ENCODE results near the gene EXOC3L4.

EXOC3L4 gene

DNA sequence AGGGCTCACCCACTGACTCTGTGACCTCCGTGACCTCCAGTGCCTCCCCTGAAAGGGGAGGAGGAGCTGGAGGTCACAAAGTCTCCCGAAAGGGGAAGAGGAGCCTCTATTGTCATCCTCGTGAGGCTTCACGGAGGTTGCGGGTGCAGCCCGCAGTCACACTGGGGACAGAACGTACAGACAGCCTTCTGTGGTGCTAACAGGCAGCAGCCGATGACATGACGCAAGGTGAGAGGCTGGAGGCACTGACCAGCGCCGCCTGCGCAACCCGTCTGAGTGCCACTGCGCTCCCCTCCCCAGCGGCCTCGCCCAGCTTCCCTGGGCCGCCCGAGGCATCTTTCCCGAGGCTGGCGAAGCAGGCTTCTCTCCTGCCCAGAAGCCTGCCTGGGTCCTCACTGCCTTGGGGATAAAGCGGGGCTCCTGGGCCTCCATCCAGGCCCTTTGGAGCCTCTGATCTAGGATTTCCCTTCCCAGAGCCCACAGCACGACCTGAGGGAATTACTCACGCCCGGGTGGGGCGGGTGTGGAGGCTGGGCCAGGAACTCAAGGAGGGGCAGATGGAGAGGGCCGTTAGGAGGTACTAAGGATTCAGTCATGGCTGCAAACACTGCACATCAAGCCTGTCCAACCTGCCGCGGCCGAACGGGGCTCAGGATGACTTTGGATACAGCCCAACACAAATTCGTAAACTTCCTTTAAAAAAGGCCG, 22.8 kb upstream of the EXOC3L4 start:
- no peak for DNase-seq

DNA sequence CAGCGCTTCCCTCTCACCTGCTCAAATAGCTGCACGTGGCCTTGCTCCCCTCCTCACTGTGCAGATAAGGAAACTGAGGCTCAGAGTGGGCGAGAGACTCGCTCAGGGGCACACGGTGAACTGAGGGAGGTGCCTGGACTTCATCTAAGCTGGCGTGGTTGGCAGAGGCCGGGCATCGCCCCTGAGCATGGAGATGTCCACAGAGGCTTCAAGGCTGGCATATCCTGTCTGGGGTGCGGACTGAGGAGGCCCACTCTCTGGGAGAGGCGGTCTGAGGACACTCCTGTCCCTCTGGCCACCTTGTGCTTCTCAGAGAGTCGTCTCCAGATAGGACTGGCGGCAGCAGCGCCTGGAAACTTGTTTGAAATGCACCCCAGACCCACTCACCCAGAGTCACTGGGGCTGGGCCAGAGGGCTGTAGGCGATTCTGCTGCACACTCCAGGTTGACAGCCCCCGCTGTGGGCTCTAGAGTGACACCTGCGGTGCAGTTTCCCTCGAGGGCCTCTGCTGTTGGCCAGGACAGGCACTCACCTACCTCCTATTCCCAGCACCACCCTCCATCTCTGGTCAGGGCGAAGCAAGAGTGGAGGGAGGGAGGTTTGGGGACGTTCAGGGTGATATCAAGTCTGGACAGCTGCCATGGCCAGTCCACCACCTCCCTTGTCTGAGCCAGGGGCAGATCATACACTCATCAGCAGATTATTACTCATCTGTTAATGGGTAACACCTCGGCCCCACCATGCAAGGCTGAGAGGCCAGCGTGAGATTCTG, 21.7 kb upstream of the EXOC3L4 start:
- DNase-seq, result peak in 1 of 2 experiments; percentile 41

DNA sequence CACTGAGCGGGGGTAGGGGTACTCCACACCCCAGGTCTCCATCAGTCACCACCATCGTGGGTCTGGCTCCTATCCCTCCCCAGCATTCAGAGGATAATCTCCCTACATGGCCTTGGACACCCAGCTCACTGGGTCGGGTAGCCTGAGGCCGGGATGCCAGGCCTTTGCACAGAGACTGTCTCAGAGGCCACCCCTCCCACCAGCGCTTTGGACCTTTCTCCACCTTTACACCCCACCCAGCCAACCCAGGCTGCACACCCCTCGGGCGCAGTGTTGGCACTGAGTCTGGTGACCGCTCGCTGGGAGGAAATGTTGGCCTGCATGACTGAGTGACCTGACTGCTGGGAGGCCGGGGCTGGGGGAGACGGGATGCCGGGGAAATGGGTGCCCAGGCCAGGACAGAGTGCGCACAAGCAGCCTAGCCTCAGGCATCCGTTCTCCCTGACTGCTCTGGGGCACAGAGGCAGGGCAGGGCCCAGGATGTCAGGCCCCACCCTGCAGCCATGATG, 21.1 kb upstream of the EXOC3L4 start:
- DNase-seq, result no peak

DNA sequence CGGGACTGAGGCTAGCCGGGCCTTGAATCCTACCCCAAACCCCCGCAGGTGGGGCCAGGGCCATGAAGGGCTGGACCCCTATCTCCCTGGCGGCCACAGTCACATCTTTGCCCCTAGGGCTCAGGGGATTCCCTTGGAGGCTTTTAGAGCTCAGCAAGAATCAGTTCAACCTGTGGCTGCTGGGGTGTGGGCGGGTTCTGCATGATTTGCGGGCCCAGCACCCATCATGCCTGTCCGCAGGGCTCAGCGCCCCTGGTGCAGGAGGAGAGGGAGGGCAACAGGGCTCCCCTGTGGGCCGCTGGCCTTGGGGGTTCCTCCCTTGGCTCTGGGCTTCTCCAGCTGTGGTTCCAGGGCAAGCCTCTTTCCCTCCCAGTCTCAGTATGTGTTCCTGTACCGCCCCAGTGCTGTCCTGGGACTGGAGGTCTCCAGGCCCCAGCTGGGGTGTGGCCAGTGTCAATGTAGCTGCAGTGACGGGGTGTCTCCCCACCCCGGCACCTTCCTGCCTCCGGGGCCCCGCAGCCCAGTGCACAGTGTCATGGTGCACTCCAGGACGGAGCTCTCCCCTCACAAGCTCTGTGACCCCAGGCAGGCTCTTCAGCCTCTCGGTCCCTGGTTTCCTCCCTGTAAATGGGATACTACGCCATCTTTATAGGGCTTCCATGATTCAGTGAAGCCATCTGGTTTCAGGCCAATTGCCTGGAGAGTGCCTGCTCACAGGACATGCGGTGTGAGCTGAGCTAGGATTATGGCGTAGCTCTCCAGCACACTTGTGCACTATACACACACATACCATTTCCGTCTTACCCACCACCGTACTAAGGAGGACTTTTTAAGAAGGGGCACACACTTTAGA, 20.4 kb upstream of the EXOC3L4 start:
- peak in 1 of 2 experiments; percentile 47 for DNase-seq

DNA sequence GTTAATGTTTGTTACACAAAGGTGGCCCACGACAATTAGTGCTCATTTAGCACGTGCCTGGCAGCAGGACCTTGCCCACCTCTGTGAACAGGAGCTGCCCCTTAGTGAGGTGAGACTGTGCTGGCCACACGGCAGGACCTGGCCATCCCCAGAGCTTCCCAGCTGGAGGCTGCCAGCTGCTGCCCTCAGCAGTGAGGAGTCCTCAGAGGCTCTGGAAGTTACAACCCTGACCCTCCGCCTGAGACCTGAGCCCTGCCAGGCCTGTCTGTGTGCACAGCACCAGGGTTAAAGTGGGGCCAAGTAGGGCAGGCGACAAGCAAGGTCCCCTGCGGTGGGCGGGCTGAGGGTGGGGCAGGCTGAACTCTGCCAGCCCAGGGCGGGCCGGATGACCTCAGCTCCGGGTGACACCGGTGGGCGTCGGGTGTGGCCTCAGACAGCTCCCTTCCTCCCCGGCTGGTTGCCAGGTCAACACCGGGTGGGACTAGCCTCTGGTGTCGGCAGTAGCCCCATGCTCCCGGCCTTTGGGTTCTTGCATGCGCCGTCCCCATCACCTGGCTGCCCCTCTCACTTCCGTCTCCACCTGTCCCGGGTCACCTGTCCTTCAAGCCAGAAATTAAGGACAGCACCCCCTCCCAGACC, 19.7 kb upstream of the EXOC3L4 start:
- DNase-seq, result peak in 1 of 2 experiments; percentile 51

DNA sequence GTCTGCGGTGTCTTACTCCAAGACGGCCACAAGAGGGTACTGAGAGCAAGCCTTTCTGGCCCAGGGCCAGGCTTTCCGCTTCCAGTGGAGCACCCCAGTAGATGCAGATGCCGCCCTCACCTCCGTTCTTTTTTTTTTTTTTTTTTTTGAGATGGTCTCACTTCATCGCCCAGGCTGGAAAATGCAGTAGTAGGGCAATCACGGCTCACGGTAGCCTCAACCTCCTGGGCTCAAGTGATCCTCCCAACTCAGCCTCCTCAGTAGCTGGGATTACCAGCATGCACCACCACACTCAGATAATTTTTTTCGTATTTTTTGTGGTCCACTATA, 16.1 kb upstream of the EXOC3L4 start:
- peak; percentile 87 to 96 for DNase-seq

DNA sequence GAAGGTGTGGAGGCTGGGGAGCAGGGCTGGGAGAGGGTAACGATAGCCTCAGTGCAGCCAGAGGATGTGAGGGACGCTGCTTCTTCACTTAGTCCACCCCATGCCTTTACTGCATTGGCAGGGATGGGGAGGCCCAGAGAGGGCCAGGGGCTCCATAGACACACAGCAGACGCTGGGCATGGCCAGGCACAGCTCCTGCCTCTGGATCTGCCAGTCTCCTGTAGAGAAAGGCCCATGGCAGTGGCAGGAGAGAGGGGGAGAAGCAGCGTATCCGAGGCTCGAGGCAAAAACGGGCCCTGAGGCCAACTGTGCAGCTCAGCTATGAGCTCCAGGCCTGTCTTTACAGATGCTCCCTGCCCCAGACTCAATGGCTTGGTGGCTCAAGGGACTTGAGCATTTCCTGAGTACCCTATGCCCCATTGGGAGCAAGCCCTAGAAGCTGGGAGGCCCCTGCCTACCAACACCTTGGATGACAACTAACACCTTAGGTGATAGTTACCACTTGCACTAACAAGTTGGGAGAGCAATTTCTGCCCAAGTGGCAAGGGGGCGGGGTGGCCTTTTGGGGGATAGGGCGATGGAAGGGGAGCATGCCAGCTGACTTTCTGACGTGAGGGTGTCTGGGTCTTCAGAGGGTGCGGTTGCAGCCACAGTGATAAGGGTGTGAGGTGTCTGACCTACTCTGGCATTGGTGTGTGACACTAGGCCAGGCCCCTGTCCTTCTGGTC, 15.5 kb upstream of the EXOC3L4 start:
- DNase-seq, result no peak

DNA sequence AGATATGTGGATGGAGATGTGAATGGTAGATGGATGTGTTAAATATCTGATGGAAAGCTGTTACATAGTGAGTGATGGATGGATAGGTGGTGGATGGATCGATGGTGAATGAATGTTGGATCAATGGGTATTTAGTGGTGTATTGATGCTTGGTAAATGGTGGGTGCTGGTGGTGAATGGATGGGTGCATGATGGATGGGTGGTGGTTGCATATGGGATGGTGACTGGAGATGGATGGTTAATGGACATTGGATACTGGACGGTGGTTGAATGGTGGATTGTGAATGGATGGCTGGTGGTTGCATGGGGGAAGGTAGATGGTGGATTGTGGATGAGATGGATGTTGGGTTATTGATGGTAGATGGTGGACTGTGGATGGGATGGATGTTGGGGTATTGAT, 12.6 kb upstream of the EXOC3L4 start:
- DNase-seq, result no peak

DNA sequence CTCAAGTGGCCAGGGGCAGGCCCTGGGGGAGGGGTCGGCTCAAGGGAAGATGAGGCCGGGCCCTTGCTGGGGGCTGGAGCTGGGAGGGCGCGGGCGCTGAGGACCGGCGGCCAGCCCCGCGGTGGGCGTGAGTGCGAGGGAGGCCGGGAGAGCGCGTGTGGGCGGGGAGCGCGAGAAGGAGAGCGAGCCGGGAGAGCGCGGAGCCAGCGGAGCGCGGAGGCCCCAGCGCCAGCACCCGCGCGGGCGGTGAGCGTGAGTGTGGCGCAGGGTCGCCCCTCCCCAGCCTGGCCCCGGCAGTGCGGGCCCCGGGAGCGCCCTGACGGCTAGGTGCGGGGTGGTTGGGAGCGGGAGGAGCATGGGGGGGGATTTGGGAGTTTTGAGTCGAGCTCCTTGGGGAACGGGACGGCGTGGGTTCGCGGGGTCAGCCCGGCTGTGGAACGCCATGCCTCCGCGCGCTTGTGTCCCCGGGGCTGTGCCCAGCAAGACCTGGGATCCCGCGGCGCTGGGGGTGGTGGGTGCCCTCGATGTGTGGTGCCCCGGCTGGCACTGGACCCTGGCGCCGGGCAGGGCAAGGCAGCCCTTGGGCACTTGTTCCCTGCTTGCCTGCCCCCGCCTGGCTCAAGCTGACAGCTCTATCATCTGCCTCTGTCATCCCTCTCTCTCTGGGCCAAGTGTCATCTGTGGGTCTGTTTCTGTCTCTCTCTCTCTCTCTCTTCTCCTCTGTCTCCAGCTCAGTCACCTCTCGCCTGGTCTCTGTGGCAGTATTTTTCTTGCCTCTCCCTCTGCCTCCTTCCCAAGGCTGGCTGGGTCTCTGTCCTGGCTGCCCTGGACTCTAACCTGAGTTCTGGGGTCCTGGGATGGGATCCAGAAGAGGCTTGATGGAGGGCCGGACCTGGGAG, 10.3 kb upstream of the EXOC3L4 start, which contains the start of gene LBHD2:
Gene LBHD2 (plus strand): TSS at position 190 of the 899 bp plus-strand sequence. CDS start 1,803 bp downstream, outside the sequence.
- DNase-seq, result no peak

DNA sequence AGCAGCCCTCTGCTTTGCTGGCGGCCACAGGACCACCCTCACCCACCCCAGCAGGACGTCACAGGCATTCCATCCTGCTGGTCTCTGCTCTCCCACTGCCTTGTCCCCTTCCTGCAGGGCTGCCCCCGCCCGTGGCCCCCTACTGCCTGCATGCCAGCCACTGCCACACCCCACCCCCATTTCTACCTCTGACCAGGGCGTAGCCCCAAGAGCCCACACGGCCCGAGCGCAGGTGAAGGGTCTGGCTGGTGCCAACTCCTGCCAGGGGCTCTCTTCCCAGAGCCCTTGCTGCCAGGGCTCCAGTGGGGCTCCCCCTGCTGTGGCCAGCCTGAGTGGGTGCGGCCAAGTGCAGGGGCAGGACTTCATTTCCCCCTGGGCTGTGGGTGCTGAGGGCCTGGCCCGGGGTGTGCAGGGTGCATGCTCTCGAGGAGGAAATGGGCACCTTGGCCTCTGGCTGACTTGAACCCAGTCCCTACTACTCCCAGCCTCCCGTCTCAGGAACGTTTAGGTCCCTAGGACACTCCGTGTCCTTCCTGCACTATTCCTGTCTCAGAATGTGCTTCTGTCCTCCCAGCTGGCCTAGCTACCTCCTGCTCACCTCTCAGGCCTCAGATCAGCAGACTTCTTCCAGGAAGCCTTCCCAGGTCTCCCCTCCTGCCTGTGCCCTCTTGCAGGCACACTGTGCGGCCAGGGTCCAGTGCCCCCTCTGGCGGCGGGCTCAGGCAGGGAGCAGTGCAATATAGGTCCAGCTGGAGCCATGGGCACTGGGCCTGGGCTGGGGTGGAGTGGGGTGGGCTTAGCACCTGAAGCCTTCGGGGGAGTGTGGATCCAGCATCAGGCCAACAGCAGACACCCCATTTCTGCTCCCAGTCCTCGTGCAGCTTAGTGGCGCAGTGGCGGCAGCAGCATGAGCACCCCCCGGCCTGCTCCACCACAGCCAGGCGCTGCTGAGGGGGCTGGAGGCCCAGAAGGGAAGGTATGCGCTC, 9.1 kb upstream of the EXOC3L4 start:
- DNase-seq, result peak in 1 of 2 experiments; percentile 44

DNA sequence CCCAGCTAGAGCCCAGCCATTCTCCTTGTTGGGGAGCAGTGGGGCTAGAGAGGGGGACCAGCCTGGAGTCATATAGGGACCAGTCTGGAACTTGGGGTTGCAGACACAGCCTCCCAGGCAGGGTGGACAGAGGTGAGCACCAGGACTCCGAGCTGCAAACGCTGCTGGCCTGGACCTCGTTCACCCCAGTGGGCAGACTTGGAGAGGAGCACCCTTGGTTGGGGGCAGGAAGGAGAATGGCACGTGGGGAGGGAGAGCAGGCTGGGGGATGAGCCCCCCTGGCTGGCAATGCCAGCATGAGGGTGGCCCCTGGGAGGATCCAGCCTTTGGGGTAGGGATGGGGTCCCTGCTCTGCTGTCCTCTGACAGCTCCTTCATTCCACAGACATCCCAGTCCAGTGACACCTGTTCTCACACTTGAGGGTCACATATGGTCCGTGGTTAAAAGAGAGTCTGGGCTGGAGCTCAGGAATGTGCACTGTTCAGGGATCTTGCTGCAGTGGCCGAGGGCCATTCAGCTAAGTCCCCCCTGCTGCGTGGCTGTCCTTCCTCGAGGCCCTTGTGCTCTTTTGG, 7.7 kb upstream of the EXOC3L4 start:
- peak; percentile 35 to 42 for DNase-seq

DNA sequence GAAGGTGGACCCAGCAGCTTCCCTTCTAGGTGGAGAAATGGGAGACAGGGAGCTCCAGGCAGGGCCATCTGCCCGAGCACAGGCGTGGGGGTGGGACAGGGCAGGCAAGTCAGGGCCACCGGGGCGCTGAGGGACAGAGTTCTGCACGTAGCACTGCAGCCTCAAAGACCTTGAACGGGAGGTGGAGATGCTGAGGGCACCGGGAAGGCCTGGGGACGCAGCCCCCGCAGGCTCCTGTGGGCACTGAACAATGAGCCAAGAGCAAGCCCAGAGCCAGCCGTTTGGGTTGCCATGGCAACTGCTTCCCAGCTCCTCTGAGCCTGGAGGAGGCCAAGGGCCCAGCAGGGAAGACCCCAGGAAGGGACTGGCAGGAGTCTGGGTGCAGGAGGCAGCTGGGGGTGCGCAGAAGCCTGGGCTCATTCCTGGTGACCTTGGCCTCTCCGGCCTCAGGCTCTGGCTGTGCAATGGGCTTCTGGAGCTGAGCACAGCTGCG, 7.1 kb upstream of the EXOC3L4 start:
- DNase-seq, result peak; percentile 53 to 77

DNA sequence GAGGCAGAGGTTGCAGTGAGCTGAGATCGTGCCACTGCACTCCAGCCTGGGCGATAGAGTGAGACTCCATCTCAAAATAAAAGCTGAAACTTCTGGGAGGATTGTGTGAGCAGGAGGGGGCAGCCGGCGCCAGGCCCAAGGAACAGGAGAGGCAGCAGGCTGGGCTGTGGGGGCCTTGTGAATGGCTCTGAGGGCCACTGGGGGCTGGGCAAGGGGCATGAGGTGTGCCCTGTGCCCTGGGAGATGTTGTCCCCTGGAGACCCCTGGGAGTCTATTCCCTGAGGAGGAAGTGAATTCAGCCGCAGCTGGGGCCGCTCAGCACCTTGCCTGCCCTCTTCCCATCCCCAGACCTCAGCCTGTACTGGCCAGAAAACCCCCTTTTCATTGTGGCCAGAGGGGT, 5.6 kb upstream of the EXOC3L4 start:
- DNase-seq, result no peak

DNA sequence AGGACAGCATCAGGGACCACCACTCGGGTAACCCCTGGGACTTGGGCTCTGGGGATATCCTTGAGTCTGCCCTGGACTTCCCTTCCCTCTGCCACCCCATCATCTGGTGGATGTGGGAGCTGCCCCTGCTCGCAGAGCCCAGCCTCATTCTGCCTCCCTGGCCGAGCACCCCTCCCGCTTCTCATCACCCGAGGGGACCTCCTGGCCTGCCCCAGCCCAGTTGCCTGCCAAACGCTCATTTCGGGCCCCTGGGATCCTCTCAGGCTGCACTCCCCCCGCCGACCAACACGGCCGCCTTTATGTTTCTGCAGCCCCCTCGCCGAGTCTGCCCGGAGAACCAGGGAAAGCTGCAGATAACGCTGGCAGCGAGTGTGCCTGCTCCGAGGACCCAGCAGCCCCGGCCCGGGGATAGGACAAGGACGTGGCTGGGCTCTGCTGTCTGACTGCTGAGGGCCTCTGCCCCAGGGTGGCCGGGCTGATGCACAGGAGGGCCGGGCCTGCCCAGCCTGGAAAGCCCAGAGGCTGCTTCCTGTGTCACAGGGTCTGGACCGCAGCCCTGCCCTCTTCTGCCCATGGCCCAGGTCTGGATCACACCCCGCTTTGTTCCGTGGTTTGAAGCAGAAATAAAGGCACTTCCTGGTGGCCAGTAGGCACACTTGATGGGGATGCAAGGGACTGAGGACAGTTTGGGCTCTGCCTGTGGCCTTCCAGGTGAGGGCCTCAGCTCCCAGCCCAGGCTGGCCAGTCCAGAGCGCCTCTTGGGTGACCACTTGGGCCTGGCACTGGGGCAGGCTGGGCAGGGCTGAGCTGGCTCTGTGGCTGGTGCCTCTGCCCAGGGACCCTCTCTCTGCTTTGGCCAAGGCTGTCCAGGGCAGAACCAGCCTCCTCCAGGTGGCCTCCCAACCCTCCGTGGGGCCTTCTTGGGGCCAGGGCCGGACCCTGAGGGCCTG, 4.9 kb upstream of the EXOC3L4 start:
- no peak for DNase-seq

DNA sequence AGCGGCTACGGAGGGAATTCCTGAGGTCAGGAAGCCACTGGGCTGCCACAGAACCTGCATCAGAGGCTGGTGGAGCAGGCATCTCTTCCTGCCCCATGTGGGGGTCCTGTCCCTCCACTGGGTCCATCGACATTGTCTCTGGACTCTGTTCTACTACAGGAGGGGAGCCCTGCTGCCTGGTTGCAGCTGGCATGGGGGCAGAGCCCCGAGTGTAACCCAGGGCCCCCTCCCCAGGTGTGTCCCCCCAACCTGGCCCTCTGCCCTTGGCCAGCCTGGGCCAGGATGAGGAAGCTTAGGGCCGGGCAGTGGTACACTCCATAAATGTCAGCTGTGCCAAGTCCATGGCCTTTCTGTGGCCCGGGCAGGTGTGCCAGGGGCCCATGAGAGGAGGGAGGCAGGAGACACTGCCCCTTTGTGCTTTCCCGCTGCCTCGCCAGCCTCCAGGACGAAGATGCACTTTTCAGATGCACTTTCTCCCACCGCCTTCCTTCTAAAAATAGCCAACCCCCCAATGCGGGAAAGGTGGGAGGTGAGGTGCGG, 4.0 kb upstream of the EXOC3L4 start:
- DNase-seq, result no peak

DNA sequence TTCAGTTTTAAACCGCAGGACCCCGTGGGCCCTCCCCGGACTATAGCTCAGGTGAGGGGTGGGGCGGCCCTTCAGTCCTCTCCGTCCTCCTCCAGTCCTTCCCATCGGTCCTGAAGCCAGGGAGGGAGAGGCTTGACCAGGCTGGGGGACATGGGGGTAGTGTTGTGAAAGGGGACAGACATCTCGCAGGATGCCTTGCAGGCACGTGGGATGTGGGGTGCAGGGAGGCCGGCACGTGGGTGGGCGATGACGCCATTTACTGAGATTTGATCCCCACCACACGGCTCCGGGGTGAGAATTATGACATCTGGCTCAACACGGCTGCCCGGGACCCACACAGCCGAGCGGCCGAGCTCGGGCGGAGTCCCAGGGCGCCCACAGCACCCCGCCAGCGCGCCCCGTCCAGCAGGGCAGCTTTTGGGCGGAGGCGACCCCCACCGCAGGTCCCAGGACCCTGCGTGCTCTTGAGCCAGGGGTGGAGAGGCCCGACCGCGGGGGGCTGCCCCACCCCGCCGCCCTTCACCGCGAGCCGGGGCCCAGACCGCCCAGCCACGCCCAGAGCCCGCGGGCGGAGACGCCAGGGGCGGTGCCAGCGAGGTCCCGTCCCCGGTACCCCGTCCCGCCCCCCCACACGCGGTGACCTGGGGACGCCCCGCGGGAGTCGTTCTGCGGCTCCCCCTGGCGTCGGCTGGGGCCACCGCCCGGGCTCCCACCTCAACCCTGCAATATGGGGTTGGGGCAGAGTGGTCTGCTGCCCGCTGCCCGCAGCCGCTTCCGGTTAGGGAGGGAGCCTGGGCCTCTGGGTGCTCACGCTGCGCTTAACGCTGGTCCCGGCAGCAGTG, 3.3 kb upstream of the EXOC3L4 start:
- DNase-seq, result peak; percentile 44 to 77

DNA sequence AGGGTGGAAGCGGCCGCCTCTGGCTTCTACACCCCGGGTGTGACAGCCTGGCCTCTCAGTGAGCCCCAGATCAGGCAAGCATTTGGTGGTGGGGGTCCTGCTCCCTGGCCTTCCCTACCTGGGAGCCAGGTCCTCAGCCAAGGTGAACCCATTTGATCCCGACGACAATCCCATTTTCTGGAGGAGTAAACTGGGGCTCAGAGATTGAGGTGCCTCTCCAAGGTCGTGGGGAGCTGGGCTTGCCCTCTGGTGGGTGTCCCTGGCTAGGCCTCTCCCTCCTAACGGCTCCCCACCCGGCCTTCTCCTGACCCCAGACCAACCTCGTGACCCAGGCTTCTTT, 2.7 kb upstream of the EXOC3L4 start:
- DNase-seq, result no peak

Data from NCI-H524 (cell line).